GM12874 (cell line): ENCODE measurements around the gene FCRL5.

ENCODE experiments used
- CTCF ChIP-seq: IDR thresholded peaks from 2 replicates; pipeline ENCODE4 v1.5.1; 2011; ENCODE audit warnings: low read depth, mild to moderate bottlenecking, control low read depth, low read length, moderate library complexity; ENCODE audit not compliant: insufficient read depth

The FCRL5 gene

GRCh38 chr1:157558119-157558518, 5.8 kb upstream of the FCRL5 start:
- no peak for TF ChIP-seq CTCF

- no peak for TF ChIP-seq CTCF
Observed at GRCh38 chr1:157542676-157543075, 9.6 kb downstream of the FCRL5 start.

GRCh38 chr1:157540852-157541251, 11.5 kb downstream of the FCRL5 start:
- TF ChIP-seq CTCF: no peak

GRCh38 chr1:157540160-157540748, 12.1 kb downstream of the FCRL5 start:
- no peak for TF ChIP-seq CTCF

GRCh38 chr1:157539568-157539967, 12.7 kb downstream of the FCRL5 start:
- TF ChIP-seq CTCF: no peak

GRCh38 chr1:157532569-157532968, 19.7 kb downstream of the FCRL5 start:
- TF ChIP-seq CTCF: no peak

- TF ChIP-seq CTCF: no peak
Observed at GRCh38 chr1:157523774-157524493, 28.4 kb downstream of the FCRL5 start.
